ENCODE measurements around the gene COL20A1.

DNA sequence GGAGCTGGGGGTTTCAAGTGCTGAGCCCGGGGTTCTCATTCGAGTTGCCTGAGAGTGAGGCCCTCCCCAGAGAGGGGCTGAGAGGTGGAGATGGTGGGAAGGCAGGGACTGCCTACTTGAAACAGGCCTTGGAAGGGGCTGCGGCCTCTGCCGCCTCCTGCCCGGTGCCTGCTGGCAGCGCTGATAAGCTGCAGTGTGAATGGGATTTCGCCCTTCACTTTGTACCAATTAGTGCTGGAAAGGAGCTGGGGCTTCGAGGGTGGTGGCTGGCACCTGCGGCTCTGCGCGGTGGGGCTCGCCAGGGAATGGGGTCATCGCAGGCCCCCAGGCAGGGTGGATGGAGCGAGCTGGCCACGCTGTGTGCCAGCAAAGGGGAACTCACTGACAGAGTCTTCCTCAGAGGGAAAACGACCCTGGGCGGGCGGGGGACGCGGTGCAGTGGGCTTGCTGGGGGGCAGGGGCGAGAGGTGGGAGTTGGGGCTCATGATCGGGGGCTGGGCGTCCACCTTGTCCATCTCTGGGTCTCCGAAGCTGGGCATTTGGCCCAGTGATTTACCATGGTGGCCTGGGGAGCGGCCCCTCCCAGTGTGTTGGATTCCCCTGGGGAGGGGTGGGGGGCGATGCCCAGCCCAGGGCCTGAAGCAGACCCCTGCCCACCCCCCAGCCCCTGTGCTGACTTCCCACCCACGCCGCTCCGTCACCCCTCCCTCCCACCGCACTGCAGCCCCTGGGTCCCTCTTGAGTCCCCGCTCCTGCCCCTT, 22.9 kb downstream of the COL20A1 start:
- TF ChIP-seq POLR2AphosphoS5 (IDR thresholded peaks at IDR 0.05; ENCODE audit: low read depth, low read length) (no peak), FOXP2 (optimal IDR thresholded peaks at IDR 0.05; ENCODE audit: borderline replicate concordance, extremely low read depth, extremely low read length, insufficient read depth) (no peak), SIN3A (IDR thresholded peaks at IDR 0.05; ENCODE audit: borderline replicate concordance, insufficient read depth, low read length) (no peak), TAF1 (IDR thresholded peaks at IDR 0.05; ENCODE audit: borderline replicate concordance, insufficient read depth, low read length) (no peak)
- TF ChIP-seq, protein P1, sequence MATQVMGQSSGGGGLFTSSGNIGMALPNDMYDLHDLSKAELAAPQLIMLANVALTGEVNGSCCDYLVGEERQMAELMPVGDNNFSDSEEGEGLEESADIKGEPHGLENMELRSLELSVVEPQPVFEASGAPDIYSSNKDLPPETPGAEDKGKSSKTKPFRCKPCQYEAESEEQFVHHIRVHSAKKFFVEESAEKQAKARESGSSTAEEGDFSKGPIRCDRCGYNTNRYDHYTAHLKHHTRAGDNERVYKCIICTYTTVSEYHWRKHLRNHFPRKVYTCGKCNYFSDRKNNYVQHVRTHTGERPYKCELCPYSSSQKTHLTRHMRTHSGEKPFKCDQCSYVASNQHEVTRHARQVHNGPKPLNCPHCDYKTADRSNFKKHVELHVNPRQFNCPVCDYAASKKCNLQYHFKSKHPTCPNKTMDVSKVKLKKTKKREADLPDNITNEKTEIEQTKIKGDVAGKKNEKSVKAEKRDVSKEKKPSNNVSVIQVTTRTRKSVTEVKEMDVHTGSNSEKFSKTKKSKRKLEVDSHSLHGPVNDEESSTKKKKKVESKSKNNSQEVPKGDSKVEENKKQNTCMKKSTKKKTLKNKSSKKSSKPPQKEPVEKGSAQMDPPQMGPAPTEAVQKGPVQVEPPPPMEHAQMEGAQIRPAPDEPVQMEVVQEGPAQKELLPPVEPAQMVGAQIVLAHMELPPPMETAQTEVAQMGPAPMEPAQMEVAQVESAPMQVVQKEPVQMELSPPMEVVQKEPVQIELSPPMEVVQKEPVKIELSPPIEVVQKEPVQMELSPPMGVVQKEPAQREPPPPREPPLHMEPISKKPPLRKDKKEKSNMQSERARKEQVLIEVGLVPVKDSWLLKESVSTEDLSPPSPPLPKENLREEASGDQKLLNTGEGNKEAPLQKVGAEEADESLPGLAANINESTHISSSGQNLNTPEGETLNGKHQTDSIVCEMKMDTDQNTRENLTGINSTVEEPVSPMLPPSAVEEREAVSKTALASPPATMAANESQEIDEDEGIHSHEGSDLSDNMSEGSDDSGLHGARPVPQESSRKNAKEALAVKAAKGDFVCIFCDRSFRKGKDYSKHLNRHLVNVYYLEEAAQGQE (IDR thresholded peaks at IDR 0.05; ENCODE audit: insufficient read depth in 1 of 2, low read depth in 2 of 2, low read length in 2 of 2) = no peak

Measured in PFSK-1 (cell line).